GM23248 (cell line): ENCODE measurements around the gene TOP3A.

Experiments used
- EZH2 ChIP-seq: fragments of 200-600 bp; sonication (generic); IDR thresholded peaks from 2 replicates; pipeline ENCODE4 v1.6.1; 2018; ENCODE audit warnings: antibody characterized with exemption, mild to moderate bottlenecking; ENCODE audit not compliant: insufficient read depth, poor library complexity, severe bottlenecking
- EZH2phosphoT487 ChIP-seq: fragments of 200-600 bp; sonication (generic); IDR thresholded peaks from 2 replicates; pipeline ENCODE4 v1.6.1; 2018; ENCODE audit warnings: antibody characterized with exemption, moderate library complexity, mild to moderate bottlenecking, low read depth; ENCODE audit not compliant: insufficient read depth

- no peak for TF ChIP-seq EZH2
- no peak for TF ChIP-seq EZH2phosphoT487
These were observed at the start of gene TOP3A, which contains the start of gene SMCR8 for GRCh38 chr17:18314731-18315561.
